ENCODE measurements around the gene CYBB.

The CYBB gene

GRCh38 chrX:37753384-37753783 lies 26.5 kb upstream of the CYBB start:
- no peak overlapping the region for H3K4me3 ChIP-seq (replicated peaks; ENCODE audit: low read depth, low read length)
- DNase-seq (ENCODE audit: extremely low read depth, low read depth): no peak
- no peak for TF ChIP-seq CTCF (IDR thresholded peaks at IDR 0.05; ENCODE audit: low read depth, low read length, missing control alignments)

- H3K4me3 ChIP-seq (replicated peaks; ENCODE audit: low read depth, low read length): no peak overlapping the region
- DNase-seq (ENCODE audit: extremely low read depth, low read depth): no peak
- no peak for TF ChIP-seq CTCF (IDR thresholded peaks at IDR 0.05; ENCODE audit: low read depth, low read length, missing control alignments)
Measured at GRCh38 chrX:37754516-37754915, 25.3 kb upstream of the CYBB start.

- no peak overlapping the region for H3K4me3 ChIP-seq (replicated peaks; ENCODE audit: low read depth, low read length)
- no peak for TF ChIP-seq CTCF (IDR thresholded peaks at IDR 0.05; ENCODE audit: low read depth, low read length, missing control alignments)
- no peak for DNase-seq (ENCODE audit: extremely low read depth, low read depth)
Measured at GRCh38 chrX:37755025-37755424, 24.8 kb upstream of the CYBB start.

- no peak for TF ChIP-seq CTCF (IDR thresholded peaks at IDR 0.05; ENCODE audit: low read depth, low read length, missing control alignments)
- no peak for DNase-seq (ENCODE audit: extremely low read depth, low read depth)
- no peak overlapping the region for H3K4me3 ChIP-seq (replicated peaks; ENCODE audit: low read depth, low read length)
Measured at GRCh38 chrX:37757082-37757481, 22.8 kb upstream of the CYBB start.

- DNase-seq (ENCODE audit: extremely low read depth, low read depth): no peak
- no peak for TF ChIP-seq CTCF (IDR thresholded peaks at IDR 0.05; ENCODE audit: low read depth, low read length, missing control alignments)
- H3K4me3 ChIP-seq (replicated peaks; ENCODE audit: low read depth, low read length): no peak overlapping the region
Measured at GRCh38 chrX:37759351-37759750, 20.5 kb upstream of the CYBB start.

GRCh38 chrX:37759878-37760418 lies 19.9 kb upstream of the CYBB start:
- no peak for TF ChIP-seq CTCF (IDR thresholded peaks at IDR 0.05; ENCODE audit: low read depth, low read length, missing control alignments)
- no peak for DNase-seq (ENCODE audit: extremely low read depth, low read depth)
- H3K4me3 ChIP-seq (replicated peaks; ENCODE audit: low read depth, low read length): no peak overlapping the region

- DNase-seq (ENCODE audit: extremely low read depth, low read depth): no peak
- no peak for TF ChIP-seq CTCF (IDR thresholded peaks at IDR 0.05; ENCODE audit: low read depth, low read length, missing control alignments)
- H3K4me3 ChIP-seq (replicated peaks; ENCODE audit: low read depth, low read length): no peak overlapping the region
Measured at GRCh38 chrX:37763400-37763799, 16.5 kb upstream of the CYBB start.
